HEK293 (cell line): ENCODE data around the gene ZNF506.

Experiments
- HOXC10 ChIP-seq: sonication (generic); formaldehyde crosslinking; IDR thresholded peaks from 2 replicates; pipeline ENCODE4 v1.8.1; 2023; ENCODE audit warnings: mild to moderate bottlenecking, missing genetic modification reagents
- KLF16 ChIP-seq: fragments of 450-650 bp; formaldehyde crosslinking; IDR thresholded peaks from 2 replicates; pipeline ENCODE4 v1.5.1; 2017; ENCODE audit warnings: missing biosample characterization, missing genetic modification characterization
- SP2 ChIP-seq: fragments of 450-650 bp; formaldehyde crosslinking; IDR thresholded peaks from 2 replicates; pipeline ENCODE4 v1.5.1; 2016; ENCODE audit warnings: missing biosample characterization, missing genetic modification characterization
- ZBTB7A ChIP-seq: fragments of 450-650 bp; formaldehyde crosslinking; IDR thresholded peaks from 2 replicates; pipeline ENCODE4 v1.5.1; 2016; ENCODE audit warnings: low read depth, missing biosample characterization, missing genetic modification characterization
- ZNF138 ChIP-seq: fragments of 450-650 bp; formaldehyde crosslinking; IDR thresholded peaks from 2 replicates; pipeline ENCODE4 v1.5.1; 2016; ENCODE audit warnings: missing biosample characterization, missing genetic modification characterization, borderline replicate concordance
- ZNF433 ChIP-seq: fragments of 450-650 bp; formaldehyde crosslinking; IDR thresholded peaks from 2 replicates; pipeline ENCODE4 v1.5.1; 2016; ENCODE audit warnings: missing biosample characterization, missing genetic modification characterization, low read depth
- ZNF660 ChIP-seq: fragments of 450-650 bp; IDR thresholded peaks from 2 replicates; pipeline ENCODE4 v1.5.1; 2018; ENCODE audit warnings: missing biosample characterization, mild to moderate bottlenecking, missing genetic modification characterization
- TF ChIP-seq, protein P1 (sequence below): fragments of 450-650 bp; formaldehyde crosslinking; conservative IDR thresholded peaks from 2 replicates; pipeline ENCODE4 v1.5.1; 2016; ENCODE audit warnings: low read depth, missing biosample characterization, missing genetic modification characterization
- TF ChIP-seq, protein P2 (sequence below): fragments of 450-650 bp; formaldehyde crosslinking; IDR thresholded peaks from 2 replicates; pipeline ENCODE4 v1.5.1; 2016; ENCODE audit warnings: missing biosample characterization, missing genetic modification characterization
- TF ChIP-seq, protein P3 (sequence below): fragments of 450-650 bp; formaldehyde crosslinking; IDR thresholded peaks from 2 replicates; pipeline ENCODE4 v1.5.1; 2016; ENCODE audit warnings: missing biosample characterization, missing genetic modification characterization
- TF ChIP-seq, protein P4 (sequence below): fragments of 450-650 bp; formaldehyde crosslinking; IDR thresholded peaks from 2 replicates; pipeline ENCODE4 v1.5.1; 2016; ENCODE audit warnings: missing biosample characterization, missing genetic modification characterization

DNA sequence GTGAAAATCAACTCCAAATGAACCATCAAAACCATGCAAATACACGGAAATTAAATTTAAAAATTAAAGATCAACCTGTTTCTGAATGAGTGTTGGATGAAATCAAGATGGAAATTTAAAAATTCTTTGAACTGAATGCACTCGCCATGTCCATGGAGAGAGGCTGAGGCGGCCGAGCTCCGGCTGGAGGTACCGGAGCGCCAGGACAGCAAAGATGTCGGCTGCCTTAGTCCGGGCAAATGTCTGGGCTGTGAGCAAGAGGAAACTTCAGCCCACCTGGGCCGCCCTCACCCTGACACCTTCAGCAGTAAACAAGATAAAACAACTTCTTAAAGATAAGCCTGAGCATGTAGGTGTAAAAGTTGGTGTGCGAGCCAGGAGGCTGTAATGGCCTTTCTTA lies 5.3 kb upstream of the ZNF506 start:
- TF ChIP-seq, protein P1, sequence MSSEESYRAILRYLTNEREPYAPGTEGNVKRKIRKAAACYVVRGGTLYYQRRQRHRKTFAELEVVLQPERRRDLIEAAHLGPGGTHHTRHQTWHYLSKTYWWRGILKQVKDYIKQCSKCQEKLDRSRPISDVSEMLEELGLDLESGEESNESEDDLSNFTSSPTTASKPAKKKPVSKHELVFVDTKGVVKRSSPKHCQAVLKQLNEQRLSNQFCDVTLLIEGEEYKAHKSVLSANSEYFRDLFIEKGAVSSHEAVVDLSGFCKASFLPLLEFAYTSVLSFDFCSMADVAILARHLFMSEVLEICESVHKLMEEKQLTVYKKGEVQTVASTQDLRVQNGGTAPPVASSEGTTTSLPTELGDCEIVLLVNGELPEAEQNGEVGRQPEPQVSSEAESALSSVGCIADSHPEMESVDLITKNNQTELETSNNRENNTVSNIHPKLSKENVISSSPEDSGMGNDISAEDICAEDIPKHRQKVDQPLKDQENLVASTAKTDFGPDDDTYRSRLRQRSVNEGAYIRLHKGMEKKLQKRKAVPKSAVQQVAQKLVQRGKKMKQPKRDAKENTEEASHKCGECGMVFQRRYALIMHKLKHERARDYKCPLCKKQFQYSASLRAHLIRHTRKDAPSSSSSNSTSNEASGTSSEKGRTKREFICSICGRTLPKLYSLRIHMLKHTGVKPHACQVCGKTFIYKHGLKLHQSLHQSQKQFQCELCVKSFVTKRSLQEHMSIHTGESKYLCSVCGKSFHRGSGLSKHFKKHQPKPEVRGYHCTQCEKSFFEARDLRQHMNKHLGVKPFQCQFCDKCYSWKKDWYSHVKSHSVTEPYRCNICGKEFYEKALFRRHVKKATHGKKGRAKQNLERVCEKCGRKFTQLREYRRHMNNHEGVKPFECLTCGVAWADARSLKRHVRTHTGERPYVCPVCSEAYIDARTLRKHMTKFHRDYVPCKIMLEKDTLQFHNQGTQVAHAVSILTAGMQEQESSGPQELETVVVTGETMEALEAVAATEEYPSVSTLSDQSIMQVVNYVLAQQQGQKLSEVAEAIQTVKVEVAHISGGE (tag by site-specific recombination) = no peak
- no peak for TF ChIP-seq SP2 (tag by site-specific recombination)
- TF ChIP-seq ZNF138 = no peak
- TF ChIP-seq ZNF433 (tag by site-specific recombination) = no peak
- TF ChIP-seq ZBTB7A = no peak
- TF ChIP-seq, protein P2, sequence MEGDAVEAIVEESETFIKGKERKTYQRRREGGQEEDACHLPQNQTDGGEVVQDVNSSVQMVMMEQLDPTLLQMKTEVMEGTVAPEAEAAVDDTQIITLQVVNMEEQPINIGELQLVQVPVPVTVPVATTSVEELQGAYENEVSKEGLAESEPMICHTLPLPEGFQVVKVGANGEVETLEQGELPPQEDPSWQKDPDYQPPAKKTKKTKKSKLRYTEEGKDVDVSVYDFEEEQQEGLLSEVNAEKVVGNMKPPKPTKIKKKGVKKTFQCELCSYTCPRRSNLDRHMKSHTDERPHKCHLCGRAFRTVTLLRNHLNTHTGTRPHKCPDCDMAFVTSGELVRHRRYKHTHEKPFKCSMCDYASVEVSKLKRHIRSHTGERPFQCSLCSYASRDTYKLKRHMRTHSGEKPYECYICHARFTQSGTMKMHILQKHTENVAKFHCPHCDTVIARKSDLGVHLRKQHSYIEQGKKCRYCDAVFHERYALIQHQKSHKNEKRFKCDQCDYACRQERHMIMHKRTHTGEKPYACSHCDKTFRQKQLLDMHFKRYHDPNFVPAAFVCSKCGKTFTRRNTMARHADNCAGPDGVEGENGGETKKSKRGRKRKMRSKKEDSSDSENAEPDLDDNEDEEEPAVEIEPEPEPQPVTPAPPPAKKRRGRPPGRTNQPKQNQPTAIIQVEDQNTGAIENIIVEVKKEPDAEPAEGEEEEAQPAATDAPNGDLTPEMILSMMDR (tag by site-specific recombination) = no peak
- TF ChIP-seq HOXC10 (CRISPR knock-in tag) = no peak
- TF ChIP-seq, protein P3, sequence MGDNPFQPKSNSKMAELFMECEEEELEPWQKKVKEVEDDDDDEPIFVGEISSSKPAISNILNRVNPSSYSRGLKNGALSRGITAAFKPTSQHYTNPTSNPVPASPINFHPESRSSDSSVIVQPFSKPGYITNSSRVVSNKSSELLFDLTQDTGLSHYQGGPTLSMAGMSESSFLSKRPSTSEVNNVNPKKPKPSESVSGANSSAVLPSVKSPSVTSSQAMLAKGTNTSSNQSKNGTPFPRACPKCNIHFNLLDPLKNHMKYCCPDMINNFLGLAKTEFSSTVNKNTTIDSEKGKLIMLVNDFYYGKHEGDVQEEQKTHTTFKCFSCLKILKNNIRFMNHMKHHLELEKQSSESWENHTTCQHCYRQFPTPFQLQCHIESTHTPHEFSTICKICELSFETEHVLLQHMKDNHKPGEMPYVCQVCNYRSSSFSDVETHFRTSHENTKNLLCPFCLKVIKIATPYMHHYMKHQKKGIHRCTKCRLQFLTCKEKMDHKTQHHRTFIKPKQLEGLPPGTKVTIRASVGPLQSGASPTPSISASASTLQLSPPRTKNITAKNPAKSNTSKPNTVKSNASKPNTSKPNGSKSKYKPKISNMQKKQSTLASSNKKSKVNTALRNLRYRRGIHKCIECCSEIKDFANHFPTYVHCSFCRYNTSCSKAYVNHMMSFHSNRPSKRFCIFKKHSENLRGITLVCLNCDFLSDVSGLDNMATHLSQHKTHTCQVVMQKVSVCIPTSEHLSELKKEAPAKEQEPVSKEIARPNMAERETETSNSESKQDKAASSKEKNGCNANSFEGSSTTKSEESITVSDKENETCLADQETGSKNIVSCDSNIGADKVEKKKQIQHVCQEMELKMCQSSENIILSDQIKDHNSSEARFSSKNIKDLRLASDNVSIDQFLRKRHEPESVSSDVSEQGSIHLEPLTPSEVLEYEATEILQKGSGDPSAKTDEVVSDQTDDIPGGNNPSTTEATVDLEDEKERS (tag by site-specific recombination) = no peak
- no peak for TF ChIP-seq KLF16 (tag by site-specific recombination)
- TF ChIP-seq, protein P4, sequence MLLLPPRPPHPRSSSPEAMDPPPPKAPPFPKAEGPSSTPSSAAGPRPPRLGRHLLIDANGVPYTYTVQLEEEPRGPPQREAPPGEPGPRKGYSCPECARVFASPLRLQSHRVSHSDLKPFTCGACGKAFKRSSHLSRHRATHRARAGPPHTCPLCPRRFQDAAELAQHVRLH (tag by site-specific recombination) = no peak
- no peak for TF ChIP-seq ZNF660 (tag by site-specific recombination)
